ENCODE results near the gene RPS27L.

The RPS27L gene

GRCh38 chr15:63156755-63157117 lies 541 bp downstream of the RPS27L start:
- Histone ChIP-seq H3K36me3 (peaks cover 7% of the 10 kb centered on the region; the same call in 1 of the 2 replicates), H3K27me3 (no peaks in the 10 kb centered on the region), H3K4me1 (no peaks in the 10 kb centered on the region), H3K4me3 (ENCODE audit: low read depth, low read length) (peak overlapping the region; percentile 95), H3K9me3 (no peaks in the 10 kb centered on the region)
- DNase-seq = no peak
- TF ChIP-seq CTCF (IDR thresholded peaks at IDR 0.05; ENCODE audit: low read depth, low read length) = no peak

- no peak for TF ChIP-seq CTCF (IDR thresholded peaks at IDR 0.05; ENCODE audit: low read depth, low read length)
- Histone ChIP-seq H3K4me1 (no peaks in the 10 kb centered on the region), H3K36me3 (peaks cover 7% of the 10 kb centered on the region; the same call in 1 of the 2 replicates), H3K4me3 (ENCODE audit: low read depth, low read length) (peak overlapping the region; percentile 95), H3K9me3 (no peaks in the 10 kb centered on the region), H3K27me3 (no peaks in the 10 kb centered on the region)
- no peak for DNase-seq
These were observed 1.1 kb downstream of the RPS27L start for GRCh38 chr15:63156086-63156710.

- H3K9me3 ChIP-seq = no peaks in the 10 kb centered on the region
- no peak overlapping the region for H3K4me3 ChIP-seq (ENCODE audit: low read depth, low read length)
- peaks cover 7% of the 10 kb centered on the region; the same call in 1 of the 2 replicates for H3K36me3 ChIP-seq
- no peak for DNase-seq
- TF ChIP-seq CTCF (IDR thresholded peaks at IDR 0.05; ENCODE audit: low read depth, low read length) = no peak
- no peaks in the 10 kb centered on the region for H3K27me3 ChIP-seq
- no peaks in the 10 kb centered on the region for H3K4me1 ChIP-seq
These were observed 1.8 kb downstream of the RPS27L start for GRCh38 chr15:63155486-63155885.

- no peaks in the 10 kb centered on the region for H3K27me3 ChIP-seq
- TF ChIP-seq CTCF (IDR thresholded peaks at IDR 0.05; ENCODE audit: low read depth, low read length) = no peak
- peaks cover 7% of the 10 kb centered on the region; the same call in 1 of the 2 replicates for H3K36me3 ChIP-seq
- no peak for DNase-seq
- H3K4me3 ChIP-seq (ENCODE audit: low read depth, low read length) = no peak overlapping the region
- H3K9me3 ChIP-seq = no peaks in the 10 kb centered on the region
- H3K4me1 ChIP-seq = no peaks in the 10 kb centered on the region
These were observed 5.6 kb downstream of the RPS27L start for GRCh38 chr15:63151665-63152064.

GRCh38 chr15:63146684-63147083 lies 10.6 kb downstream of the RPS27L start:
- Histone ChIP-seq H3K9me3 (no peaks in the 10 kb centered on the region), H3K36me3 (no peaks in the 10 kb centered on the region), H3K27me3 (no peaks in the 10 kb centered on the region), H3K4me3 (ENCODE audit: low read depth, low read length) (no peak overlapping the region), H3K4me1 (no peaks in the 10 kb centered on the region)
- no peak for DNase-seq
- TF ChIP-seq CTCF (IDR thresholded peaks at IDR 0.05; ENCODE audit: low read depth, low read length) = 0 out of 2 replicates have a peak, but pooled peaks have one; percentile 15

- Histone ChIP-seq H3K4me1 (no peaks in the 10 kb centered on the region), H3K36me3 (no peaks in the 10 kb centered on the region), H3K27me3 (no peaks in the 10 kb centered on the region), H3K9me3 (no peaks in the 10 kb centered on the region), H3K4me3 (ENCODE audit: low read depth, low read length) (no peak overlapping the region)
- no peak for DNase-seq
- TF ChIP-seq CTCF (IDR thresholded peaks at IDR 0.05; ENCODE audit: low read depth, low read length) = no peak
These were observed 11.9 kb downstream of the RPS27L start for GRCh38 chr15:63145426-63145825.
